Mesenchymal stem cell (in vitro differentiated cells and primary cell): ENCODE measurements around the gene TMC3.

Source experiments
- DNase-seq: peaks from one replicate; pipeline ENCODE4 v3.0.0-alpha.2; 2013
- H2AFZ ChIP-seq: one replicate; pipeline ENCODE4 v1.6.1; 2013; ENCODE audit warnings: low read depth, mild to moderate bottlenecking, control low read depth, inconsistent platforms, low read length, moderate library complexity
- H2AK5ac ChIP-seq: 2 replicates; pipeline ENCODE4 v1.6.1; 2013; ENCODE audit warnings: low read length, moderate library complexity, mild to moderate bottlenecking, inconsistent platforms; ENCODE audit not compliant: severe bottlenecking
- H2BK120ac ChIP-seq: one replicate; pipeline ENCODE4 v1.6.1; 2013; ENCODE audit warnings: low read depth, mild to moderate bottlenecking, inconsistent platforms, low read length, moderate library complexity
- H2BK12ac ChIP-seq, 2 experiments: one replicate each; pipeline ENCODE4 v1.6.1; 2013; ENCODE audit warnings: inconsistent platforms in 2 of 2, low read length in 2 of 2, mild to moderate bottlenecking in 2 of 2, moderate library complexity in 2 of 2, control low read depth in 1 of 2
- H2BK15ac ChIP-seq: one replicate; pipeline ENCODE4 v1.6.1; 2013; ENCODE audit warnings: mild to moderate bottlenecking, low read depth, inconsistent platforms; ENCODE audit not compliant: poor library complexity, severe bottlenecking
- H2BK5ac ChIP-seq: 2 replicates; pipeline ENCODE4 v1.6.1; 2013; ENCODE audit warnings: low read depth, mild to moderate bottlenecking, low read length, control low read depth, inconsistent platforms; ENCODE audit not compliant: poor library complexity, severe bottlenecking
- H3K14ac ChIP-seq, 2 experiments: one replicate each; pipeline ENCODE4 v1.6.1; 2013; ENCODE audit warnings: inconsistent platforms in 2 of 2, low read length in 2 of 2, control low read depth in 1 of 2, mild to moderate bottlenecking in 1 of 2, moderate library complexity in 1 of 2
- H3K18ac ChIP-seq, 2 experiments: one replicate each; pipeline ENCODE4 v1.6.1; 2013; ENCODE audit warnings: inconsistent platforms in 2 of 2, low read length in 2 of 2, control low read depth in 1 of 2, low read depth in 1 of 2, mild to moderate bottlenecking in 1 of 2
- H3K23ac ChIP-seq, 2 experiments: one replicate each; pipeline ENCODE4 v1.6.1; 2013; ENCODE audit warnings: inconsistent platforms in 2 of 2, low read length in 2 of 2, mild to moderate bottlenecking in 2 of 2, moderate library complexity in 2 of 2, control low read depth in 1 of 2
- H3K27ac ChIP-seq: 2 replicates; pipeline ENCODE4 v1.5.1; 2013; ENCODE audit warnings: mild to moderate bottlenecking, moderate library complexity, low read length, control low read depth, inconsistent platforms; ENCODE audit not compliant: poor library complexity, severe bottlenecking
- H3K27me3 ChIP-seq, 2 experiments: 2 replicates each; pipeline versions ENCODE4 v1.6.1 to v1.7.0; 2013; ENCODE audit warnings: low read length in 2 of 2, mild to moderate bottlenecking in 2 of 2, moderate library complexity in 2 of 2, control low read depth in 1 of 2, inconsistent platforms in 1 of 2; ENCODE audit not compliant: control insufficient read depth in 1 of 2, insufficient read depth in 1 of 2
- H3K36me3 ChIP-seq, 2 experiments: 2 replicates each; pipeline versions ENCODE4 v1.6.1 to v1.7.0; 2013; ENCODE audit warnings: low read length in 2 of 2, control low read depth in 1 of 2, inconsistent platforms in 1 of 2, low read depth in 1 of 2, mild to moderate bottlenecking in 1 of 2; ENCODE audit not compliant: insufficient read depth in 2 of 2, control insufficient read depth in 1 of 2
- H3K4ac ChIP-seq, 2 experiments: one replicate each; pipeline ENCODE4 v1.6.1; 2013; ENCODE audit warnings: inconsistent platforms in 2 of 2, low read length in 2 of 2, mild to moderate bottlenecking in 2 of 2, moderate library complexity in 2 of 2, control low read depth in 1 of 2, low read depth in 1 of 2
- H3K4me1 ChIP-seq: 2 replicates; pipeline ENCODE4 v1.6.1; 2013; ENCODE audit warnings: low read depth, low read length, control low read depth; ENCODE audit not compliant: control insufficient read depth, insufficient read depth
- H3K4me2 ChIP-seq: 2 replicates; pipeline ENCODE4 v1.6.1; 2013; ENCODE audit warnings: low read length, mild to moderate bottlenecking, inconsistent platforms; ENCODE audit not compliant: poor library complexity, severe bottlenecking
- H3K4me3 ChIP-seq, 2 experiments: 2 replicates each; pipeline versions ENCODE4 v1.5.1 to v1.7.0; 2013; ENCODE audit warnings: low read length in 2 of 2, mild to moderate bottlenecking in 2 of 2, control low read depth in 1 of 2, low read depth in 1 of 2; ENCODE audit not compliant: insufficient read depth in 1 of 2
- H3K79me1 ChIP-seq: replicated peaks from 2 replicates; pipeline ENCODE4 v1.6.1; 2013; ENCODE audit warnings: mild to moderate bottlenecking, control low read depth, low read length, inconsistent platforms; ENCODE audit not compliant: poor library complexity, severe bottlenecking
- H3K9ac ChIP-seq: 2 replicates; pipeline ENCODE4 v1.7.0; 2013; ENCODE audit warnings: mild to moderate bottlenecking, low read length, moderate library complexity
- H3K9me3 ChIP-seq: 2 replicates; pipeline ENCODE4 v1.7.0; 2013; ENCODE audit warnings: mild to moderate bottlenecking, low read length; ENCODE audit not compliant: control insufficient read depth
- H4K8ac ChIP-seq: one replicate; pipeline ENCODE4 v1.6.1; 2013; ENCODE audit warnings: inconsistent platforms, mild to moderate bottlenecking, low read length, moderate library complexity
- H4K91ac ChIP-seq: one replicate; pipeline ENCODE4 v1.6.1; 2013; ENCODE audit warnings: mild to moderate bottlenecking, low read length, inconsistent platforms
- WGBS: methylation state at CpG from one replicate; pipeline ENCODE4 v1.1.7; 2013; ENCODE audit warnings: mixed read lengths; 5-methylcytosine and 5-hydroxymethylcytosine counted together

Gene TMC3

DNA sequence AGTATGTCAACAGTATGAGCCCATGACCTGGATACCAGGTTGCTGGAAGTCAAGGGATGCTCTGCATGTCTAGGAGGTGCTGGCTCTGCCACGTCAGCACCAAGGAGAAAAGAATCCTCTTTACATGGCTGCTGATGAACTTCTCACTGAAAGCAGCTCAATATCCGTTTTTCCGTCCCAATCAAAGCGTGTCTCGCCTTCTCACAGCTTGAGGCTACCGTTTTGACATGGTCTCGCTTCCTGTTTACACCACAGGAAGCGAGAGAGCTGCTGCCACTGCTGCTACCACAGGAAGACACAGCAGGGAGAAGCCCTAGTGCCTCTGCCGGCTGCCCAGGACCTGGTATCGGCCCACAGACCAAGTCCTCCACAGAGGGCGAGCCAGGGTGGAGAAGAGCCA lies 77.3 kb downstream of the TMC3 start:
- WGBS = 46% methylated on average over 11 of the region's 11 CpGs

DNA sequence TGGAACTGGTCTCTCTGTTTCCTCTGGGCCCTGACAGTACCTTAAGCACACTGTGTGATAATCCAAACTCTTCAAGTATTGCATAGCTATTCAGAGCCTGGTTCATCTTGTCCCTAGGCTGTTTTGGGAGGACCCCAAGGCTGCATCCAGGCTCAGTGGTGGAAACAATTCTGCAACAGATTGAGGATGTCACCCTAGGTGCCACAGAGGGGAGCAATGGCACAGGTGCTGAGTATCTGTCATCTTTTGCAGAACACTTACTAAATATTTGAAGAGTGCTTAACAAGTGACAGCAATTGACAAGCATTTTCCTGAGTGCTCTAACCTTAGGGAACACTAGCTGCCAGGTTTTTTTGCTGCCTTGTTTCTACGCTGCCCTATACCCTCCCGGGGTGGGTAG lies 77.8 kb downstream of the TMC3 start:
- Histone ChIP-seq H2AFZ (no peak overlapping the region), H3K14ac (no peak overlapping the region), H4K91ac (no peak overlapping the region), H2BK12ac (no peak overlapping the region), H3K79me1 (no peaks in the 10 kb centered on the region), H3K4me1 (peaks cover 5% of the 10 kb centered on the region), H3K18ac (no peak overlapping the region), H2BK15ac (no peak overlapping the region), H2BK120ac (no peak overlapping the region), H3K9ac (no peak overlapping the region), H4K8ac (no peak overlapping the region), H3K27me3 (peaks cover 0 to 89% of the 10 kb centered on the region in 2 experiments), H3K4ac (no peak overlapping the region), H3K27ac (no peak overlapping the region), H3K4me3 (no peak overlapping the region), H2BK5ac (no peak overlapping the region), H2AK5ac (no peak overlapping the region), H3K23ac (no peak overlapping the region), H3K4me2 (no peak overlapping the region), H3K36me3 (peaks cover 0 to 4% of the 10 kb centered on the region in 2 experiments), H3K9me3 (no peaks in the 10 kb centered on the region)
- WGBS = 85% methylated on average over 2 of the region's 2 CpGs
- no peak for DNase-seq

More for the DNA sequence above, 77.3 kb downstream of the TMC3 start:
- no peak overlapping the region for H2BK5ac ChIP-seq
- no peak overlapping the region for H4K91ac ChIP-seq
- no peak overlapping the region for H3K4me3 ChIP-seq
- H3K9ac ChIP-seq = no peak overlapping the region
- no peak overlapping the region for H2AK5ac ChIP-seq
- H3K4me2 ChIP-seq = peak overlapping the region; percentile 21
- peaks cover 0 to 89% of the 10 kb centered on the region in 2 experiments for H3K27me3 ChIP-seq
- no peak overlapping the region for H3K14ac ChIP-seq
- no peaks in the 10 kb centered on the region for H3K79me1 ChIP-seq
- H3K4ac ChIP-seq = no peak overlapping the region
- H3K18ac ChIP-seq = no peak overlapping the region
- no peak overlapping the region for H3K27ac ChIP-seq
- H3K36me3 ChIP-seq = peaks cover 0 to 8% of the 10 kb centered on the region in 2 experiments
- H3K23ac ChIP-seq = no peak overlapping the region
- peak overlapping the region; percentile 64 for H2AFZ ChIP-seq
- H2BK15ac ChIP-seq = no peak overlapping the region
- DNase-seq = peak; percentile 4
- H2BK120ac ChIP-seq = no peak overlapping the region
- H4K8ac ChIP-seq = peak overlapping the region; percentile 8
- H3K9me3 ChIP-seq = no peaks in the 10 kb centered on the region
- no peak overlapping the region for H2BK12ac ChIP-seq
- peaks cover 5% of the 10 kb centered on the region for H3K4me1 ChIP-seq

DNA sequence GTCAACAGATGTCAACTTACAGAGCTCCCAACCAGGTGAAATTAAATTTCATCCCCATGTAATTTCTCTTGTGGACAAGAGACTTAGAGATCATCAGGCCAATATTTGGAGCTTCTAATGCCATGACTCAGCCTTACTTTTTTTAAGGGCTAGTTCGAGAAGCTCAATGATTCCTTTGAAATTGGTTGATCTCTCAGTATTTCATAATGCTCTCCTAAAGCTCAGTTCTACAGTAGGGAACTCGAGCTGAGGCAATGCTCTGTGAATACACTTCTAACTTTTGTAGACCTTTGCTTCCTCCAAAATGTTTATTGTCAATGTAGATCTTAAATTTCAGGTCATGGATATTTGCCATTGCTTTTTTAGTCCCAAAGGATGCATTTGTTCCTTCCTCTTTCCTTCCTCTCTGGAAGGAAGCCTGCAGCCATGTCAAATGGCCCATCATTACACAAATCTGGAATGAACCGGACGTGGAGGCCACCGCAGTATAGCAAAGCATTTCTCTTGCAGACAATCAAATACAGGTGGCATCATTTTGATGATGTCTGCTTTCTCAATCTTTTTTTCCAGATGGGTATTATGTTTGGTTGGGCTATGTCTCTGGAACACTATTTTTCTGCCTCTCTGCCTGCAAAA lies 78.4 kb downstream of the TMC3 start:
- Histone ChIP-seq H2BK120ac (no peak overlapping the region), H3K4ac (no peak overlapping the region), H2AK5ac (no peak overlapping the region), H3K9me3 (no peaks in the 10 kb centered on the region), H3K4me2 (no peak overlapping the region), H3K27me3 (peaks cover 0 to 84% of the 10 kb centered on the region in 2 experiments), H4K91ac (no peak overlapping the region), H3K27ac (no peak overlapping the region), H3K4me1 (peaks cover 5% of the 10 kb centered on the region), H2BK15ac (no peak overlapping the region), H2BK12ac (no peak overlapping the region), H3K79me1 (no peaks in the 10 kb centered on the region), H3K9ac (no peak overlapping the region), H3K36me3 (peaks cover 0 to 4% of the 10 kb centered on the region in 2 experiments), H2BK5ac (no peak overlapping the region), H3K4me3 (no peak overlapping the region), H4K8ac (no peak overlapping the region), H3K14ac (no peak overlapping the region), H3K18ac (no peak overlapping the region), H2AFZ (no peak overlapping the region), H3K23ac (no peak overlapping the region)
- WGBS = 83% methylated on average over 5 of the region's 5 CpGs
- no peak for DNase-seq

DNA sequence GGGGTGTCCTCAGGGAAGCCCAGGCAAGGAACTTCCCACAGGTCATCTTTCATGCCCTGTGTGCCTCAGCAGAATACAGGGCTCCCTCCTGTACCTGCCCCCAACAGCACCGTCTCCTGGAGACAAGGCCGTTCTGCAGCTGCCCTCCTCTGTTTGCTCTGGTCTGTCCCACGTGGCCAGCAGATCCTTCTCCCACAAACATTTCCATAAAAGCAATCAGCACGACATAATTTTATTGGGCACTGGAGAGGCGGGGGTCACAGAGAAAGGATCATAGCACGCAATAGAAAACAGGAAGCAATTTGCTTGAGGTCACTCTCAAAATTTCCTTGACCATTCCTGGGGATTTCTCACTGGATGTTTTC lies 79.5 kb downstream of the TMC3 start:
- H4K91ac ChIP-seq = no peak overlapping the region
- WGBS = 62% methylated on average over 6 of the region's 6 CpGs
- H3K79me1 ChIP-seq = no peaks in the 10 kb centered on the region
- H4K8ac ChIP-seq = no peak overlapping the region
- no peak overlapping the region for H2BK15ac ChIP-seq
- no peak overlapping the region for H2BK12ac ChIP-seq
- H3K4ac ChIP-seq = no peak overlapping the region
- peaks cover 5% of the 10 kb centered on the region for H3K4me1 ChIP-seq
- H3K27ac ChIP-seq = no peak overlapping the region
- H2AFZ ChIP-seq = no peak overlapping the region
- no peak overlapping the region for H2BK5ac ChIP-seq
- no peak overlapping the region for H2BK120ac ChIP-seq
- H2AK5ac ChIP-seq = no peak overlapping the region
- no peak overlapping the region for H3K18ac ChIP-seq
- H3K14ac ChIP-seq = no peak overlapping the region
- H3K9ac ChIP-seq = no peak overlapping the region
- H3K36me3 ChIP-seq = peaks cover 0 to 4% of the 10 kb centered on the region in 2 experiments
- no peak overlapping the region for H3K4me2 ChIP-seq
- peaks cover 0 to 78% of the 10 kb centered on the region in 2 experiments for H3K27me3 ChIP-seq
- H3K4me3 ChIP-seq = no peak overlapping the region
- H3K9me3 ChIP-seq = no peaks in the 10 kb centered on the region
- no peak overlapping the region for H3K23ac ChIP-seq
- no peak for DNase-seq
